ENCODE measurements around the gene CEP192.
"Not testable (repeated sequence)": the region's sequence is repeated elsewhere in the genome, so short reads cannot be mapped to it uniquely, and the experiment has no call there.

Gene CEP192

GRCh38 chr18:13026583-13027270 is 35.6 kb downstream of the CEP192 start:
- no peak for DNase-seq (ENCODE audit: low read depth in 2 of 2)

DNA sequence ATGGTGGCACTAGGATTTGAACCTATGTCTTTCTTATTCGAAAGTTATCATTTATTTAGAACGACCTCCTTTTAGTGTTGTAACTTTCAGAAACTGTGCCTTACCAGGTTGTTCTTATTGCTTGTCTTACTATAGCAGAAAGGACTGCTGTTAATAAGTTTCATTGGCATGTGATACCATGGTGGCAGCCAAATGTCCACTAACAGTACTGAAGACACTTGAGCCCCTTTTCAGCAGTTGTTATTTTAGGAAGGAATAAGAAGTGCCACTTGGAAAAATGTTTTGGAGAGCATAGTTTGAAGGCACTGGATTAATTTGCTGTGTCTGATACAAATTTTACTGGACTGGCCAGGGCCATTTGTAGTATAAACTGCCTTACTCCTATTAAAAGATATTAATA is 37.7 kb downstream of the CEP192 start:
- no peak for DNase-seq (ENCODE audit: low read depth in 2 of 2)

- DNase-seq (ENCODE audit: low read depth in 2 of 2), result no peak
Observed at GRCh38 chr18:13032173-13032572, 41.0 kb downstream of the CEP192 start.

DNA sequence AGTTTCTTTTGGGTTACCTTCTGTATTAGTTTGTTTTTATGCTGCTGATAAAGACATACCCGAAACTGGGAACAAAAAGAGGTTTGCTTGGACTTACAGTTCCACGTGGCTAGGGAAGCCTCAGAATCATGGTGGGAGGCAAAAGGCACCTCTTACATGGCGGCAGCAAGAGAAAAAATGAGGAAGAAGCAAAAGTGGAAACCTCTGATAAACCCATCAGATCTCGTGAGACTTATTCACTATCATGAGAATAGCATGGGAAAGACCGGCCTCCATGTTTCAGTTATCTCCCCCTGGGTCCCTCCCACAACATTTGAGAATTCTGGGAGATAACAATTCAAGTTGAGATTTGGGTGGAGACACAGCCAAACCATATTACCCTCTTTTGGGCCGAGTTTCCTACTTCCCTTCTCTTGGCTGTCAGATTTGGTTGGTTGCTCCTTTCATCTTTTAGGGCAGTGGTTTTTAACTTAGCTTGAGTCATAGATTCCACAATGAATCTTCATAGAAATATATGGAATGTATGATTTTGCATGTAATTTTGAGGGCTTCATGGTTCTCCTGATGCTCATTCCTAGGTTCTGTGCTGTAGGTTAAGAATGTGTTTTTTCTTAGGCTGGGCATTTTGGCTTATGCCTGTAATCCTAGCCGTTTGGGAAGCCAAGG is 44.2 kb downstream of the CEP192 start:
- no peak for DNase-seq (ENCODE audit: low read depth in 2 of 2)

GRCh38 chr18:13036622-13037320 is 45.6 kb downstream of the CEP192 start:
- DNase-seq (ENCODE audit: low read depth in 2 of 2), result no peak

GRCh38 chr18:13039806-13040205 is 48.6 kb downstream of the CEP192 start:
- no peak for DNase-seq (ENCODE audit: low read depth in 2 of 2)

DNA sequence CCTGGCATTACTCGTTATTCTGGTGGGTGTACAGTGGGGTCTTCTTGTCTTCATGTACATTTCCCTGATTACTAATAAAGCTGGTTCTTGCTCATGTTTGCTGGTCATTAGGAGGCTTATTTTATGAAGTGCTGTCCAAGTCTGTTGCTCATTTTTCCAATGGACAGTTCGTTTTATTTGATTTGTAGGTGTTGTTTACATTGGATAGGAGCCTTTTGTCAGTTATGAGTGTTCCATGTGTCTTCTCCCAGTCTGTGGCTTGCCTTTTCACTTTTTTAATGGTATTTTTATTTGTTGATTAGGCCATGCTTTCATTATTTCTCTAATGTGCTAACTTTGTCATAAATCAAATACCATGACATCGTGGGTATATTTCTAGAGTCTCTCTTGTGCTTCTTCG is 51.9 kb downstream of the CEP192 start:
- no peak for DNase-seq (ENCODE audit: low read depth in 2 of 2)

DNA sequence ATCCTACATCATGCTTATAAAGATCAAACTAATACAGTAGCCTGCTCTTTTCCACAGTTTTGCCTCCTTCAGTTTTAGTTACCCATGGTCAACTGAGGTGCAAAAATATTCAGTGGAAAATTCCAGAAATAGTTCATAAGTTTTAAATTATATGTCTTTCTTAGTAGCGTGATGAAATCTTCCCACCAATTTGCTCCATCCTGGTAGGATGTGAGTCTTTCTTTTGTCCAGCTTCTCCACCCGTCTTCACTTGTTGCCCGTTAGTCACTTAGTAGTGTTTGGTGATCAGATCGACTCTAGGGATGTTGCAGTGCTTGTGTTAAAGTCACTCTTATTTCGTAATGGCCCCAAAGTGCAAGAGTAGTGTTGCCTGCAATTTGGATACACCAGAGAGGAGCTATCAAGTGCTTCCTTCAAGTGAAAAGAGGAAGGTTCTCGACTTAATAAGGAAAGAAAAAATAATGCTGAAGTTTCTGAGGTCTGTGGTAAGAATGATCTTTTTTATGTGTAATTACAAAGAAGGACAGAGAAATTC is 57.0 kb downstream of the CEP192 start:
- no peak for DNase-seq (ENCODE audit: low read depth in 2 of 2)

DNA sequence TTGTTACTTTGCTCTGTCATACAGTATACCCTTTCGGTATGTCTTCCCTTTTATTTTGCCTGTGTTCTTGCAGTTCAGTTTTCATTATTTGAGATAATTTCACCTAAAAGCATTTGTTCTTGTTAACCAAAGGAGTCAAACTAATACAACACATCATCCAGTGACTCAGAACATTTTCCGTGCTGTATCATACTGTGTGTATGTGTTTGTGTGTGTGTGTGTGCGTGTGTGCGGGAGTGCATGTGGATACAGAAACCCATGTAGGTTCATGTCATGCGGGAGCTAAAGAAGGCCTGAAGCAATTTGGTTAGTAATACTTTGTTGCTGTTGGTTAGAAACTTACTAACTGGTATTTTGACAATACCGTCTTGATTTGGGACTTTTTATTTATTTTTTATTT is 60.0 kb downstream of the CEP192 start:
- peak in 1 of 2 donors; percentile 18 for DNase-seq (ENCODE audit: low read depth in 2 of 2)

DNA sequence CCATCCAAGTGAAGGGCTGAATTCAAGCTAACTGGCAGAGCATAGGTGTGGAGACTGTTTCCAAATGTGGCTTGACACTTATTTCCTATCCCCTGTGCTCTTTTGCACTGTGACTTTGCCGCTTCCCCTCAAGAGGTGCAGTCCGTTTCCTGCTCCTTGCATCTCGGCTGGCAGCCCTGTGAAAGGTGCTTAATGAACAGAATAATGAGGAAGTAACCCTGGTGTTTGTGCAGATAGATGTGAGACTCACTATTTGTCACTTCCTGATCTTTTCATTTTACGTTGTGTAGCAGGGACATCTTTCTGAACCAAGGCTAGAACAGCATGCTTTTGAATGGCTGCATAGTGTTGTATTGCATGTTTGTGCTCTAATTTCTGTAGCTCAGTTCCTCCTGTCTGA is 60.8 kb downstream of the CEP192 start:
- no peak for DNase-seq (ENCODE audit: low read depth in 2 of 2)

DNA sequence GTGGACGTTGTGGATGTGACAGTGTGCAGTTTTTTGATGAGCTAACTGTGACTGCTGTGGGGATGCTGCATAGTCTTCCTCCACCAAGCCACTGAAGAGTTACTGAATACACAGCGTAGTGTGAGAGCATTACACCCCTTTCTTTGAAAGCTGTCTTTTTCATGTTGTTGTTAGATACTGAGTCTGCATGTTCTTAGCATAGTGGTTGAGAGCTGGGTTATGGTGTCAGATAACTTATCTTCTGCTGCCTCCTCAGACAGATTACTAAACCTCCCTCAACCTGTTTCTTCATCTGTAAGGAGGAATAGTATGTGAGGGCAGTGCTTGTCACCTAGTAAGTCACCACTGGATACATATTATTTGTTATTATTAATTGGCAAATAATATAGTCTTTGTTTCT is 63.2 kb downstream of the CEP192 start:
- DNase-seq (ENCODE audit: low read depth in 2 of 2), result no peak

GRCh38 chr18:13061630-13062189 is 70.5 kb downstream of the CEP192 start:
- DNase-seq (ENCODE audit: low read depth in 2 of 2), result no peak

DNA sequence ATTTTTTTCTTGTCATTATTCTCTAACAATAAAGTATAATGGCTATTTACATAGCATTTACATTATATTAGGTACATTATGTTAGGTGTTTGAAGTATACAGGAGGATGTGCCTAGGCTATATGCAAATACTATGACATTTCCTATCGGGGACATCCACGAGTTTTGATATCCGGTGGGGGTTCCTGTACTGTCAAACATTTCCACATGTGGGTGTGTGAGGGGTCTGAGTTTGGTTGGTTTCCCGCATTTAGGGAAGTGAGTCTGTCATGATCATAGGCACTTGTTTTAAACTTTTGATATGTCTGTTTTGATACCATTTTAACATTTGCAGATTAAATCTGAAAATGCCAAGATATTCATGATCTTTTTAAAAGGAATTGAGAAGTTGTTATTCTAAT is 76.0 kb downstream of the CEP192 start:
- no peak for DNase-seq (ENCODE audit: low read depth in 2 of 2)

DNA sequence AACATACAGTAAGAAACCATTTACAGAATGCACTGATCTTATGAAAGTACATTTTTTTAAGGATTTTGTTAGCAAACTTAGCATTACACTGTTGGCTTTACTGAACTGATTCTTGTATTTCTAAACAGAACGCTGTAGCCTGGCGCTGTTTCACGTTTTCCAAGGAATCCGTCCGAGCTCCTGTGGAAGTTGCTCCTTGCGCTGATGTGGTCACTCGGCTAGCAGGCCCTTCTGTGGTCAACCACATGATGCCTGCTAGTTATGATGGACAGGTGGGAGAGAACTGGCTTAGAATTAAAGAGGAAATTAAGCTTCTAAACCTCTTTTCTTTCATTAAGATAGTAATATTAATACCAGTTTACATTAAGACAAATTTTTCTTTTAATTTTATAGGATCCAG is 76.8 kb downstream of the CEP192 start:
- DNase-seq (ENCODE audit: low read depth in 2 of 2), result no peak

GRCh38 chr18:13070460-13070859 is 79.3 kb downstream of the CEP192 start:
- no peak for DNase-seq (ENCODE audit: low read depth in 2 of 2)

DNA sequence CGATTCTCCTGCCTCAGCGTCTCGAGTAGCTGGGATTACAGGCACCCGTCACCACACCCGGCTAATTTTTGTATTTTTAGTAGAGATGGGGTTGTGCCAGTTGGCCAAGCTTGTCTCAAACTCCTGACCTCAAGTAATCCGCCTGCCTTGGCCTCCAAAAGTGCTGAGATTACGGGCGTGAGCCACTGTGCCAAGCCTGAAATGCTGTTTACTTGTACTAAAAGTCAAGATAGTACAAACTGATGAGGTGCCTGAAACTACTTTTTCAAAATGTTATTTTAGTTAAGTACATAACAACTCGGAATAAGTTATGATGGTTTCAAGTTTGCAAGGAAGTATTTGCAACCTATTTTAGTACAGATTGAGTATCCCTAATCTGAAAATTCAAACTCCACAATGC is 85.7 kb downstream of the CEP192 start:
- no peak for DNase-seq (ENCODE audit: low read depth in 2 of 2)

GRCh38 chr18:13077473-13077872 is 86.3 kb downstream of the CEP192 start:
- DNase-seq (ENCODE audit: low read depth in 2 of 2), result no peak

DNA sequence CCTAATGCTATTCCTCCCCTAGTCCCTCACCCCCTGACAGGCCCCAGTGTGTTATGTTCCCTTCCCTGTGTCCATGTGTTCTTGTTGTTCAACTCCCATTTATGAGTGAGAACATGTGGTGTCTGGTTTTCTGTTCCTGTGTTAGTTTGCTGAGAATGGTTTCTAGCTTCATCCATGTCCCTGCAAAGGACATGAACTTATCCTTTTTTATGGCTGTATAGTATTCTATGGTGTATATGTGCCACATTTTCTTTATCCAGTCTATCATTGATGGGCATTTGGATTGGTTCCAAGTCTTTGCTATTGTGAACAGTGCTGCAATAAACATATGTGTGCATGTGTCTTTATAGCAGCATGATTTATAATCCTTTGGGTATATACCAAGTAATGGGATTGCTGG is 86.9 kb downstream of the CEP192 start:
- DNase-seq (ENCODE audit: low read depth in 2 of 2), result not testable (repeated sequence)

DNA sequence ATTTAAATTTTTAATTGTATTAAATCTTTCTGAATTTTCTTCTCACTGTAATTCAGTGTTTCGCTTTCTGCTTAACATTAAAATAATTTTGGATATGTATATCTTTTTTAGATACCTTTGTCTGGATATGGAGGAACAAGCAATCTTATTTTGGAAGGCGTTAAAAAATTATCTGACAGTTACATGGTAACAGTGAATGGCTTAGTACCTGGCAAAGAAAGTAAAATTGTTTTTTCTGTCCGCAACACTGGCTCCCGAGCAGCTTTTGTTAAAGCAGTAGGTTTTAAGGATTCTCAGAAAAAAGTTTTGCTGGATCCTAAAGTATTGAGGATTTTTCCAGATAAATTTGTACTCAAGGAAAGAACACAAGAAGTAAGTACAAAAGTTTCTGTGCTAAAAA is 95.7 kb downstream of the CEP192 start:
- DNase-seq (ENCODE audit: low read depth in 2 of 2), result no peak

DNA sequence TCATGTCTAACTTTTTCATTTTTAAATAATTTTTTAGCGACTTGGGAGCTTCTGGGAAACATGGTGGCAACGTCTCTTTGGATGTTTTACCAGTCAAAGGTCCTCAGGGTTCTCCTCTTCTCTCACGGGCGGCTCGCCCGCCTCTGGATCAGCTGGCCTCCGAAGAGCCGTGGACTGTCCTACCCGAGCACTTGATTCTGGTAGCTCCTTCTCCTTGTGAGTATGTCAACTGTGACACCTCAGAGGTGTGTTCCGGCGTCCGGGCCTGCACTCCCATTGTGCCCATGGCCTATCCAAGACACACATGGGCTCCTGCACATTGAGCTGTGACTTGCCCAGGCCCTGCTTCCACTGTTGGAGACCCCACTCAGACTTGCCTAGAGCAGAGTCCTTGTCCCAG is 104.3 kb downstream of the CEP192 start:
- no peak for DNase-seq (ENCODE audit: low read depth in 2 of 2)

GRCh38 chr18:13096232-13096631 is 105.1 kb downstream of the CEP192 start:
- no peak for DNase-seq (ENCODE audit: low read depth in 2 of 2)

- no peak for DNase-seq (ENCODE audit: low read depth in 2 of 2)
Observed at GRCh38 chr18:13096719-13097118, 105.6 kb downstream of the CEP192 start.

DNA sequence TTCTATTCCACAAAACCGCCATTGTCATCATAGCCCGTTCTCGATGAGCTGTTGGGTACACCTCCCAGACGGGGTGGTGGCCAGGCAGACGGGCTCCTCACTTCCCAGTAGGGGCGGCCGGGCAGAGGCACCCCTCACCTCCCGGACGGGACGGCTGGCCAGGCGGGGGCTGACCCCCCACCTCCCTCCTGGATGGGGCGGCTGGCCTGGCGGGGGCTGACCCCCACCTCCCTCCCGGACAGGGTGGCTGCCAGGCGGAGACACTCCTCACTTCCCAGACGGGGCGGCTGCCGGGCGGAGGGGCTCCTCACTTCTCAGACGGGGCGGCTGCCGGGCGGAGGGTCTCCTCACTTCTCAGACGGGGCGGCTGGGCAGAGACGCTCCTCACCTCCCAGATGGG is 106.9 kb downstream of the CEP192 start:
- DNase-seq (ENCODE audit: low read depth in 2 of 2), result not testable (repeated sequence)

All from stimulated activated CD4-positive, alpha-beta T cell treated with anti-CD3 and anti-CD28 coated beads, Interleukin-4, amount 100 ng/mL, for 48 hours (primary cell).